Measurements from ENCODE around the gene C9orf43. TPM values are rescaled to one million over a fixed set of nuclear protein-coding genes. Genes with fewer than 3 reads are reported as not detected.

The C9orf43 gene
- total and polyA plus RNA-seq, 9 of the 15 experiments (the other 6 are each of a cell fraction or from before 2014, with no cell fraction given), result 0.21 to 0.58 (median 0.33) TPM

DNA sequence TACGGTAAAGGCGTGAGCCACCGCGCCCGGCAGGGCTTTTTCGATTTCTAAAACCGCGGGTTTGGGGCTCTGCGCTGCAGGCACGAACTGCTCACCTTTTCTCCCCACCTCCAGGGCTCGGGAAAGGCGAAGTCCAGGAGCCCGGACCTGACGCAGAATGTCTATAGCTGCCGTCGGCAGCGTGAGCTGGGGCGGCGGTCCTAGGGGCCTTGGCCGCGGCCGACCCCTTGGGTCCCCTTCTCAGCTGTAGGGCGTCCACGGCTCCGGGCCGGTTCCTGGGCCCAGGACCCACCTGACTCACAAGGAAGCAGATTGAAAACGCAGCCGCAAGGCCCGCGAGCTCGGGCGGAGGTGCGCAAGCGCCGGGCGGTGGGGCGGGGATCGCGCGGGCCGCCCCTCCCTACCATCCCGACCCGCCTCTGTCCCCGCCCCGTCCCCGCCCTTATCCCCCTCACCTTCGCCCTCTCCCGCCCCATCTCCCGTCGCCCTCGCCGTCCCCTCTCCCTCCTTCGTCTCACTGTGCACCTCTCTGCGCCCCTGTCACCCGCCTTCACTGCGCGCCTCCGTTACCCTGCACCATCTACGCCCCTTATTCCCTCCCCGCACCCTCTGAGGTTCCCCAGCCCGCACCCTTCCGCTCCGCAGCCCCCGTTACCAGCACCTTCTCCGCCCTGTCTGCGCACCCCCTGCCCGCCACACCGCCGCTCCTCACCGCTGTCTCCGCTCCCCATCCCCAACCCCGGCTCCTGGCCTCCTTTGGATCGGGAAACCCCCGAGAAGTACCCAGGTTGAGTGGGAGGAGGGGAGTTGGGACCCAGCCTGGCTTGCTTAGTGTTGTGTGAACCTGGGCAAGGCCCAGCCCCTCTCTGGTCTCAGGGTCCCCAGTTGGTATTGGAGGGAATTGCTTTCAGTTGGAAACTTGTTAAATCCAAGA is 33.6 kb upstream of the C9orf43 start, which contains the start of gene HDHD3 (continued):
- no peak for TF ChIP-seq ZFP1 (CRISPR knock-in tag; IDR thresholded peaks at IDR 0.05)
- TF ChIP-seq ZEB2 (IDR thresholded peaks at IDR 0.05), result no peak
- TF ChIP-seq POLR2H (tag; IDR thresholded peaks at IDR 0.05; ENCODE audit: low read depth), result 0 out of 2 replicates have a peak, but pooled peaks have one; percentile 58
- no peak for TF ChIP-seq ZNF76 (CRISPR knock-in tag; IDR thresholded peaks at IDR 0.05; ENCODE audit: borderline replicate concordance)
- TF ChIP-seq ZFX (CRISPR knock-in tag; IDR thresholded peaks at IDR 0.05), result peak; percentile 84
- TF ChIP-seq PHF20 (IDR thresholded peaks at IDR 0.05; ENCODE audit: partially characterized antibody), result peak; percentile 2
- no peak for TF ChIP-seq HDAC2 (IDR thresholded peaks at IDR 0.05)
- TF ChIP-seq RB1 (IDR thresholded peaks at IDR 0.05; ENCODE audit: low read depth), result peak; percentile 33; the same call in 1 of the 2 replicates
- no peak for TF ChIP-seq RNF2 (IDR thresholded peaks at IDR 0.05)
- no peak for TF ChIP-seq PRMT5 (CRISPR knock-in tag; IDR thresholded peaks at IDR 0.05)
- TF ChIP-seq ZNF695 (CRISPR knock-in tag; IDR thresholded peaks at IDR 0.05), result no peak
- TF ChIP-seq HNRNPUL1 (IDR thresholded peaks at IDR 0.05; ENCODE audit: low read length), result no peak
- TF ChIP-seq LCOR (CRISPR knock-in tag; IDR thresholded peaks at IDR 0.05), result no peak
- TF ChIP-seq GABPA (tag; conservative IDR thresholded peaks at IDR 0.05; ENCODE audit: low read depth), result 0 out of 2 replicates have a peak, but pooled peaks have one; percentile 16
- peak; percentile 45; the same call in 1 of the 2 replicates for TF ChIP-seq SP1 (CRISPR knock-in tag; IDR thresholded peaks at IDR 0.05)
- TF ChIP-seq GTF2A2 (tag; IDR thresholded peaks at IDR 0.05), result no peak
- no peak for TF ChIP-seq ZKSCAN8 (CRISPR knock-in tag; IDR thresholded peaks at IDR 0.05)
- TF ChIP-seq STAG1 (CRISPR knock-in tag; IDR thresholded peaks at IDR 0.05; ENCODE audit: borderline replicate concordance), result no peak
- TF ChIP-seq FOXK1 (CRISPR knock-in tag; IDR thresholded peaks at IDR 0.05; ENCODE audit: borderline replicate concordance), result no peak
- no peak for TF ChIP-seq ARID2 (IDR thresholded peaks at IDR 0.05)
- TF ChIP-seq POLR2AphosphoS5 (IDR thresholded peaks at IDR 0.05; ENCODE audit: control insufficient read depth, insufficient read depth, low read depth, low read length), result 0 out of 2 replicates have a peak, but pooled peaks have one; percentile 36
- TF ChIP-seq ETS2 (tag; IDR thresholded peaks at IDR 0.05; ENCODE audit: borderline replicate concordance, poor library complexity, severe bottlenecking), result no peak
- TF ChIP-seq ATF7 (IDR thresholded peaks at IDR 0.05), result no peak
- no peak for TF ChIP-seq THRB (CRISPR knock-in tag; conservative IDR thresholded peaks at IDR 0.05)
- no peak for TF ChIP-seq RAD51 (IDR thresholded peaks at IDR 0.05; ENCODE audit: borderline replicate concordance, low read depth)
- no peak for TF ChIP-seq ZNF551 (CRISPR knock-in tag; IDR thresholded peaks at IDR 0.05)
- TF ChIP-seq RBFOX2 (IDR thresholded peaks at IDR 0.05; ENCODE audit: low read depth, low read length), result peak; percentile 83
- TF ChIP-seq HMG20B (CRISPR knock-in tag; IDR thresholded peaks at IDR 0.05), result no peak
- no peak for TF ChIP-seq SIX5 (IDR thresholded peaks at IDR 0.05; ENCODE audit: borderline replicate concordance in 1 of 2, insufficient read depth in 1 of 2, low read depth in 1 of 2, low read length in 2 of 2)
- TF ChIP-seq SAFB (IDR thresholded peaks at IDR 0.05; ENCODE audit: borderline replicate concordance, low read depth, low read length), result no peak
- no peak for TF ChIP-seq KHSRP (IDR thresholded peaks at IDR 0.05)
